Measurements from ENCODE around the gene DENND2D. TPM values are rescaled to one million over a fixed set of nuclear protein-coding genes. Genes with fewer than 3 reads are reported as not detected.

The DENND2D gene
- total and polyA plus RNA-seq, 2 experiments from 2014 or later: 2.5 to 3.0 TPM

GRCh38 chr1:111157431-111157830 lies 43.0 kb downstream of the DENND2D start:
- Histone ChIP-seq H3K4me1 (ENCODE audit: insufficient read depth) (no peaks in the 10 kb centered on the region), H3F3A (replicated peaks; ENCODE audit: low read depth) (no peaks in the 10 kb centered on the region), H3K27me3 (ENCODE audit: insufficient read depth) (no peaks in the 10 kb centered on the region), H4K20me1 (replicated peaks; ENCODE audit: insufficient read depth) (peaks cover 14% of the 10 kb centered on the region; the same call in 1 of the 2 replicates), H3K27ac (ENCODE audit: low read depth) (no peak overlapping the region), H2AFZ (no peak overlapping the region), H3K79me2 (replicated peaks; ENCODE audit: insufficient read depth) (peaks cover 53% of the 10 kb centered on the region), H3K36me3 (ENCODE audit: insufficient read depth) (peaks cover 9% of the 10 kb centered on the region; the same call in 1 of the 2 replicates), H3K4me2 (no peak overlapping the region), H3K4me3 (no peak overlapping the region), H3K9me2 (ENCODE audit: insufficient read depth) (no peaks in the 10 kb centered on the region)
- Mint-ChIP-seq H3K4me1 (no peaks in the 10 kb centered on the region), H3K27me3 (ENCODE audit: insufficient read depth, low read depth, poor library complexity) (peaks cover 2% of the 10 kb centered on the region), H3K27ac (no peak overlapping the region), H3K4me3 (no peak overlapping the region), H3K9me3 (no peaks in the 10 kb centered on the region), H3K36me3 (ENCODE audit: low read depth) (peaks cover 19% of the 10 kb centered on the region)
- no peak for ATAC-seq
- no peak for DNase-seq (ENCODE audit: low spot score)
- TF ChIP-seq POLR2AphosphoS5 (IDR thresholded peaks at IDR 0.05; ENCODE audit: low read depth) (no peak), ZNF114 (CRISPR knock-in tag; IDR thresholded peaks at IDR 0.05) (no peak), EZH2phosphoT487 (IDR thresholded peaks at IDR 0.05; ENCODE audit: unreplicated experiment) (no peak), STAT1 (IDR thresholded peaks at IDR 0.05; ENCODE audit: unreplicated experiment) (no peak), EZH2 (IDR thresholded peaks at IDR 0.05; ENCODE audit: low read depth, unreplicated experiment) (no peak), CTCF (conservative IDR thresholded peaks at IDR 0.05; ENCODE audit: low read depth in 2 of 2) (no peak), ETS1 (IDR thresholded peaks at IDR 0.05) (no peak), ZNF462 (CRISPR knock-in tag; IDR thresholded peaks at IDR 0.05) (no peak), REST (IDR thresholded peaks at IDR 0.05; ENCODE audit: unreplicated experiment) (no peak), ZNF331 (CRISPR knock-in tag; IDR thresholded peaks at IDR 0.05; ENCODE audit: low read depth) (no peak), CREB1 (CRISPR knock-in tag; IDR thresholded peaks at IDR 0.05; ENCODE audit: low read depth) (no peak), JUNB (IDR thresholded peaks at IDR 0.05; ENCODE audit: unreplicated experiment) (no peak), NANOG (IDR thresholded peaks at IDR 0.05; ENCODE audit: borderline replicate concordance) (no peak)
